Bronchial epithelial cell (primary cell): ENCODE data around the gene STOML1. TPM values are rescaled to one million over a fixed set of nuclear protein-coding genes. Genes with fewer than 3 reads are reported as not detected.

ENCODE experiments used
- DNase-seq: peaks from one replicate; pipeline ENCODE4 v3.0.0-alpha.2; 2010; ENCODE audit warnings: low read depth
- FAIRE-seq: peaks from 2 replicates; lab custom pipeline; 2011; peaks lifted over from hg19 to GRCh38; lab: Jason Lieb, UNC
- H3K27me3 ChIP-seq: 2 replicates; pipeline ENCODE4 v1.5.1; 2011; ENCODE audit warnings: low read length; ENCODE audit not compliant: control insufficient read depth, insufficient read depth
- H3K36me3 ChIP-seq: 2 replicates; pipeline ENCODE4 v1.5.1; 2011; ENCODE audit warnings: low read length; ENCODE audit not compliant: control insufficient read depth, insufficient read depth
- H3K4me3 ChIP-seq: 2 replicates; pipeline ENCODE4 v1.5.1; 2011; ENCODE audit warnings: mild to moderate bottlenecking, low read depth, low read length, control low read depth
- CTCF ChIP-seq: IDR thresholded peaks from 2 replicates; pipeline ENCODE4 v1.5.1; 2011; ENCODE audit warnings: mild to moderate bottlenecking, moderate library complexity, low read length, control low read depth, inconsistent platforms; ENCODE audit not compliant: insufficient read depth, severe bottlenecking
- total RNA-seq: library from RNA; depleted of rRNA; stranded (reverse); fragments of >200 nt; gene quantifications from 2 replicates; pipeline ENCODE4 v1.2.1, GENCODE V29; 2014

The STOML1 gene
- total RNA-seq, 1 donor from 2014 or later, result 9.5 TPM

DNA sequence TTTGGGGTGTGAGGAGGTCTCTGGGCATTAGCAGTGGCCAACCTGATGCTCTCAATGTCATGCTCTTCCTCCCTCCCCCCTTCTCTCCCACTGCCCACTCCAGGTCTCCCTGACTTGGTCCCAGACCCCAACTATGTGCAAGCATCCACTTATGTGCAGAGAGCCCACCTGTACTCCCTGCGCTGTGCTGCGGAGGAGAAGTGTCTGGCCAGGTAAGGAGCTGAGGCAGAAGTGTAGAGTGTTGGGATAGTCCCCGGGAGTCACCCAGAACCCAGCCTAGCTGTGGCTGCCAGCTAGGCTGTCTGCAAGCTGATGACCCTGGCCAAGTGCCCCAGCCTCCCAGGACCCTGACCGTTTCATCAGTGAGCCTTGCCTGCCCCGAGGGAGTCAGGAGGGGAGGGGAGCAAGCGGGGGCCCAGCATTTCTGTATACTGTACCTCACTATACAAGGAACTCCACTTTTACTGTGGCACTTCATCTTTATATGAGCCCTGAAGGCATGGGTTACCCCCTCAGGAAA is 49.3 kb downstream of the STOML1 start:
- Histone ChIP-seq H3K4me3 (no peak overlapping the region), H3K36me3 (no peaks in the 10 kb centered on the region), H3K27me3 (no peaks in the 10 kb centered on the region)
- DNase-seq (no peak), FAIRE-seq (no peak)
- no peak for TF ChIP-seq CTCF

DNA sequence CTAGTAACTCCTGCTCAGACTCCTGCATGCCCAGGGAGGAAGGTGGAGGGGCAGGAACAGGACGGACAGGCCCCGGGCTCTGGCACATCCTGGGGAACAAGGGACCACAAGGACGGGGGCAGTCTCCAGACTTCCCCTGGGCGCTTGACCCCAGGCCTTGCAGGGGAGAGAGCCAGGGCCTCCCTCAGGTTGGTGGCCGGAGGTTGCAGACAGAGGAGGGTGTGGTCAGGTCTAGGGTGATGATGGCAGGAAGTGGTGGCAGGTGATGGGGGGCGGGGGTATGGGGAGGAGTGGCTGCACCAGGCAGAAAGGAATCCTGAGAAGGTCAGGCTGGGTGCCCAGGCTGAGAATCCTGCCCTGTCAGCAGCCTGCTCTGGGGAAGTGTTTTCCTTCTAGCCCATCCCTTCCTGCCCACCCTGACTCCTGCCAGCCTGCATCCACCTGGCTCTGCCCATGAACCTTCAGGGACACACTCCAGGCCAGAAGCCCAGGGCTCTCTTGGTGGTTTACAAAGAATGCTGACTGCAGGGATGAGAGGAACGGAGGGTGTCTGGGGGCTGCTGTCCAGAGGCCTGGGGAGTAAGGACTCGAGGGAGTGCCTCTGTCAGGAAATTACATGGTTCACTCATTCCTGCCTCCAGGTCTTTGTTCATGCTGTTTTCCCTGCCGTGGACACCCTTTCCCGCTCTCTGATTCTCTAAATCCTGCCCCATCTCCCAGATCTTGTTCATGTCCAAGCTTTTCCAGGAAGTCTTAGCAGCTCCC is 50.0 kb downstream of the STOML1 start:
- DNase-seq, result no peak
- TF ChIP-seq CTCF, result no peak
- Histone ChIP-seq H3K36me3 (no peaks in the 10 kb centered on the region), H3K27me3 (no peaks in the 10 kb centered on the region), H3K4me3 (no peak overlapping the region)
- no peak for FAIRE-seq

DNA sequence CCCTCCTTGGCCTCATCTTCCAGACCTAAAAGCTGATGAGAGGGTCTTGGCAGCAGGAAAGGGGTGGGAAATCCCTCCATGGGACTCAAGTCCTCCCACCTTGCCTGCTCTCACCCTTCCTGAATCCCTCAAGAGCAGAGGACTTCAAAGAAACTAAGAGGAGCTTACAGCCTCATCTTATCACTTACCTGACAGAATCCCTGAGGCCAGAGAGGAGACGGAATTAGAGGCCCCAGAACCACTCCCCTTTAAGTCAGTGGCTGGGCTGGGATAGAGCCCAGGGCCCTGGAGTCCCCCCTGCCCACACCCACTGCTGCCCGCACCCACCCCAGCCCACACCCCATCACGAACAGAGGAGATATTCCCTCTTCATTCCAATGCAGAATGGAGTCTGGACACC is 50.6 kb downstream of the STOML1 start:
- no peaks in the 10 kb centered on the region for H3K36me3 ChIP-seq
- FAIRE-seq (no peak), DNase-seq (no peak)
- H3K4me3 ChIP-seq, result no peak overlapping the region
- no peaks in the 10 kb centered on the region for H3K27me3 ChIP-seq
- TF ChIP-seq CTCF, result no peak

- no peak for TF ChIP-seq CTCF
- H3K36me3 ChIP-seq, result no peaks in the 10 kb centered on the region
- H3K27me3 ChIP-seq, result no peaks in the 10 kb centered on the region
- DNase-seq (peak; percentile 41), FAIRE-seq (no peak)
- H3K4me3 ChIP-seq, result no peak overlapping the region
Observed at GRCh38 chr15:73941044-73941443, 51.1 kb downstream of the STOML1 start.

- no peak overlapping the region for H3K4me3 ChIP-seq
- H3K27me3 ChIP-seq, result no peaks in the 10 kb centered on the region
- DNase-seq, result no peak
- FAIRE-seq, result no peak
- H3K36me3 ChIP-seq, result no peaks in the 10 kb centered on the region
- TF ChIP-seq CTCF, result no peak
Observed at GRCh38 chr15:73940061-73940981, 51.8 kb downstream of the STOML1 start.
